Cardiac fibroblast (primary cell): ENCODE results near the gene MCRS1.
"Not testable (repeated sequence)": the region's sequence is repeated elsewhere in the genome, so short reads cannot be mapped to it uniquely, and the experiment has no call there.

Experiments used
- DNase-seq, 2 donors: peaks; one replicate each; pipeline versions ENCODE4 v3.0.0 to v3.0.0-alpha.2; 2010; ENCODE audit warnings: low read depth in 2 of 2
- H3K4me3 ChIP-seq, 2 donors: replicated peaks in 1 of 2; 1 replicate in 1 of 2; 2 replicates in 1 of 2; pipeline ENCODE4 v1.5.1; 2011; ENCODE audit warnings: low read depth in 2 of 2, low read length in 2 of 2, mild to moderate bottlenecking in 2 of 2, moderate library complexity in 1 of 2
- TF ChIP-seq, protein P1 (sequence below): IDR thresholded peaks from one replicate; pipeline ENCODE4 v1.5.1; 2011; ENCODE audit warnings: low read depth, mild to moderate bottlenecking, low read length, inconsistent platforms

Gene MCRS1

DNA sequence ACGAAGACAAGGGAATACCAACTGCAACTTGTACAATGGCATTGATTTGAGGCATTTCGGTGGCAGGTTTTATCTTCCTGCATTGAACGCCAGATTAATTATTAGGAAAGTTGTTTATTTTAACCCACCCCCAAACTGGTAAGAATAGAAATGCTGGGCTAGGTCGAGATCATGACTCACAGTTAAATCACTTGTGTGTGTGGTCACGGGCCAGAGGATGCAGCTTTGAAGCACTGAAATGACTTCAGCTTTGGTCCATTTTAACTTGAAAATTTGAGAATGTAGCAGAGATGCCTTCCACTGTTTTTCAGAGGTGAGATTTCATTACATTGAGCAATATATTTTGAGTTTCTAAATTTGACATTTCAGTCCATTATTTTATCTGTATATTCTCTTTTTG lies 52.7 kb downstream of the MCRS1 start:
- peak; percentile 73 to 85 for DNase-seq
- no peak overlapping the region for H3K4me3 ChIP-seq
- TF ChIP-seq, protein P1, sequence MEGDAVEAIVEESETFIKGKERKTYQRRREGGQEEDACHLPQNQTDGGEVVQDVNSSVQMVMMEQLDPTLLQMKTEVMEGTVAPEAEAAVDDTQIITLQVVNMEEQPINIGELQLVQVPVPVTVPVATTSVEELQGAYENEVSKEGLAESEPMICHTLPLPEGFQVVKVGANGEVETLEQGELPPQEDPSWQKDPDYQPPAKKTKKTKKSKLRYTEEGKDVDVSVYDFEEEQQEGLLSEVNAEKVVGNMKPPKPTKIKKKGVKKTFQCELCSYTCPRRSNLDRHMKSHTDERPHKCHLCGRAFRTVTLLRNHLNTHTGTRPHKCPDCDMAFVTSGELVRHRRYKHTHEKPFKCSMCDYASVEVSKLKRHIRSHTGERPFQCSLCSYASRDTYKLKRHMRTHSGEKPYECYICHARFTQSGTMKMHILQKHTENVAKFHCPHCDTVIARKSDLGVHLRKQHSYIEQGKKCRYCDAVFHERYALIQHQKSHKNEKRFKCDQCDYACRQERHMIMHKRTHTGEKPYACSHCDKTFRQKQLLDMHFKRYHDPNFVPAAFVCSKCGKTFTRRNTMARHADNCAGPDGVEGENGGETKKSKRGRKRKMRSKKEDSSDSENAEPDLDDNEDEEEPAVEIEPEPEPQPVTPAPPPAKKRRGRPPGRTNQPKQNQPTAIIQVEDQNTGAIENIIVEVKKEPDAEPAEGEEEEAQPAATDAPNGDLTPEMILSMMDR = no peak

DNA sequence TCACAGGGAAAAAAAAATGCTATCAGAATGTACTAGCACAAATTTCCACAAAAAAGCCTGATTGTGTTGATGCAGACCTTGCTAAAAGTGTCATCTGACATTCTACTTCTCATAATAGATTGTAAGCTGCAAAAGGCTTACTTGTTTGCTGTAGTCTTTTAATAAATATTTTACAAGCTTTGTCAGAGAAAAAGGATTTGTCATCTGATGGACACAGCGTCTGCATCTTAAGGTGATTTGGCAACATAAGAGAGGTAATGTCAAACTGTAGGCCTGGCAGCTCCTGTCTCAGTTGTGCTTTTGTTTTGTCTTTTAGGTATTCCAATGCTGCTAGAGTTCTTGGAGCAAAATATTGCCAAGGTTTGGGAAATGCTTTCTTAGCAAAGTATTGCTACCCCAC lies 55.4 kb downstream of the MCRS1 start:
- H3K4me3 ChIP-seq = no peak overlapping the region
- TF ChIP-seq, protein P1 = no peak
- no peak for DNase-seq

DNA sequence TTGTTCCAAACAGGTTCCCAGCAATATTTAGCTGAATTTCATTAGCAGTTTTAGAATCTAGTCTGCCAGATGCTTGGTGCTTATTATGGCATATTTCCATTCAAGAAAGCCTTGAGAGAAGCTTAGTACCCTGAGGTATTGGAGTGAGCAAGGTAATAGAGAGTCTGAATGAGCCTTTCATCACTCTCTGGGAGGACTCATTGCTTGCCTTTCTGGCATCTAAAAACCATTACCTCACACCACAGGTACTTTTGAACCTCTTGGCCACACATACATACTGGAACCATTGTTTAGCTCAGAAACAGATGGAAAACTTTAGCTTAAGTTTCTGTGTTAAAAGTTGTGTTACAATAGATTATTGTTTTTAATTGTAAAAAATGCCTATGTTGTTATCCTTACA lies 56.5 kb downstream of the MCRS1 start:
- TF ChIP-seq, protein P1 = no peak
- H3K4me3 ChIP-seq = no peak overlapping the region
- DNase-seq = no peak

DNA sequence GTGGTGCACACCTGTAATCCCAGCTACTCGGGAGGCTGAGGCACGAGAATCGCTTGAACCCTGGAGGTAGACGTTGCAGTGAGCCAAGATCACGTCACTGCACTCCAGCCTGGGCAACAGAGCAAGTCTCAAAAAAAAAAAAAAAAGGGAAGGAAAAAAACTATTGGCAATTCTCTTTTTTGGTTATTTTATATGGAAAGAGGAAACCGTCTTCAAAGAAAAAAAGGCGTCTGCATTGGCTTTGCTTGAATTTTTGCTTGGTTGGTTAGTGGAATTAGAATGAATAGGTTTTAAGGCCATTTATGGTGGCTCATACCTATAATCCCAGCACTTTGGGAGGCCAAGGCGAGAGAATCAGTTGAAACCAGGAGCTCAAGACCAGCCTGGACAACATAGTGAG lies 58.3 kb downstream of the MCRS1 start:
- DNase-seq, H3K4me3 ChIP-seq: not testable (repeated sequence)
